Memory B cell (primary cell): ENCODE results near the gene CSDE1.
A peak's percentile ranks its signal among the peaks of the same experiment; 100 is the strongest.

ENCODE experiments used
- ATAC-seq: fragments of 150-1000 bp; cut with Tn5 transposase; 2 replicates; pipeline ENCODE4 v1.10.0; 2021; ENCODE audit warnings: low read depth, mild to moderate bottlenecking, moderate library complexity
- DNase-seq, 2 donors: peaks; one replicate each; pipeline ENCODE4 v3.0.0; 2022; ENCODE audit warnings: low spot score in 2 of 2
- H3K27ac Mint-ChIP-seq: one replicate; pipeline ENCODE4 v1.8.0; 2022; ENCODE audit warnings: mild to moderate bottlenecking, moderate library complexity, mixed read lengths
- H3K27me3 Mint-ChIP-seq: one replicate; pipeline ENCODE4 v1.8.0; 2022; ENCODE audit warnings: mixed read lengths
- H3K36me3 Mint-ChIP-seq: one replicate; pipeline ENCODE4 v1.8.0; 2022; ENCODE audit warnings: mild to moderate bottlenecking, mixed read lengths
- H3K4me1 Mint-ChIP-seq: one replicate; pipeline ENCODE4 v1.8.0; 2022; ENCODE audit warnings: mixed read lengths
- H3K4me3 Mint-ChIP-seq: one replicate; pipeline ENCODE4 v1.8.0; 2022; ENCODE audit warnings: mild to moderate bottlenecking, moderate library complexity, mixed read lengths
- H3K9me3 Mint-ChIP-seq: one replicate; pipeline ENCODE4 v1.8.0; 2022; ENCODE audit warnings: mixed read lengths

Gene CSDE1

GRCh38 chr1:114671011-114671938 is 86.5 kb downstream of the CSDE1 start:
- Mint-ChIP-seq H3K36me3 (no peaks in the 10 kb centered on the region), H3K4me3 (peak overlapping the region; percentile 15), H3K27me3 (peaks cover 14% of the 10 kb centered on the region), H3K4me1 (peaks cover 5% of the 10 kb centered on the region), H3K27ac (no peak overlapping the region), H3K9me3 (no peaks in the 10 kb centered on the region)
- ATAC-seq, result no peak
- DNase-seq, result no peak

- H3K4me3 Mint-ChIP-seq, result peak overlapping the region; percentile 96
- H3K9me3 Mint-ChIP-seq, result no peaks in the 10 kb centered on the region
- no peaks in the 10 kb centered on the region for H3K36me3 Mint-ChIP-seq
- H3K4me1 Mint-ChIP-seq, result peaks cover 5% of the 10 kb centered on the region
- peak; percentile 94 for ATAC-seq
- DNase-seq, result peak; percentile 75 to 77
- peak overlapping the region; percentile 59 for H3K27ac Mint-ChIP-seq
- peaks cover 10% of the 10 kb centered on the region for H3K27me3 Mint-ChIP-seq
Observed at GRCh38 chr1:114670083-114671010, 87.4 kb downstream of the CSDE1 start.

GRCh38 chr1:114669562-114670082 is 88.2 kb downstream of the CSDE1 start, which contains the start of gene DENND2C:
Gene DENND2C (minus strand): TSS chr1:114670049. CDS start chr1:114625984, 44,065 bp downstream.
- Mint-ChIP-seq H3K9me3 (no peaks in the 10 kb centered on the region), H3K27ac (peak within 1 kb of the TSS; percentile 59), H3K27me3 (peaks cover 7% of the 10 kb centered on the region), H3K4me1 (peaks cover 5% of the 10 kb centered on the region), H3K4me3 (peak within 1 kb of the TSS; percentile 96), H3K36me3 (no peaks in the 10 kb centered on the region)
- no peak for DNase-seq
- peak; percentile 61 for ATAC-seq

- peak overlapping the region; percentile 96 for H3K4me3 Mint-ChIP-seq
- H3K4me1 Mint-ChIP-seq, result peaks cover 5% of the 10 kb centered on the region
- H3K27ac Mint-ChIP-seq, result no peak overlapping the region
- peaks cover 5% of the 10 kb centered on the region for H3K27me3 Mint-ChIP-seq
- ATAC-seq (no peak), DNase-seq (no peak)
- no peaks in the 10 kb centered on the region for H3K9me3 Mint-ChIP-seq
- H3K36me3 Mint-ChIP-seq, result no peaks in the 10 kb centered on the region
Observed at GRCh38 chr1:114668784-114669561, 88.8 kb downstream of the CSDE1 start.

- Mint-ChIP-seq H3K27me3 (peaks cover 5% of the 10 kb centered on the region), H3K36me3 (no peaks in the 10 kb centered on the region), H3K4me1 (peaks cover 5% of the 10 kb centered on the region), H3K4me3 (no peak overlapping the region), H3K9me3 (no peaks in the 10 kb centered on the region), H3K27ac (no peak overlapping the region)
- DNase-seq (no peak), ATAC-seq (no peak)
Observed at GRCh38 chr1:114668373-114668772, 89.4 kb downstream of the CSDE1 start.

- H3K4me1 Mint-ChIP-seq, result peaks cover 5% of the 10 kb centered on the region
- no peaks in the 10 kb centered on the region for H3K36me3 Mint-ChIP-seq
Observed at GRCh38 chr1:114666954-114667353, 90.8 kb downstream of the CSDE1 start.

More at GRCh38 chr1:114666954-114667353, 90.8 kb downstream of the CSDE1 start:
- Mint-ChIP-seq H3K27me3 (peaks cover 5% of the 10 kb centered on the region), H3K9me3 (no peaks in the 10 kb centered on the region), H3K27ac (no peak overlapping the region), H3K4me3 (no peak overlapping the region)
- DNase-seq (no peak), ATAC-seq (no peak)
